HEK293 (cell line): ENCODE results near the gene ST6GAL1.

ENCODE experiments used
- CTCF ChIA-PET: fragments of 350-600 bp; formaldehyde crosslinking; extraction: SDS; loops from one replicate; lab custom pipeline; 2021; ENCODE audit warnings: antibody characterized with exemption; lab: Yijun Ruan, JAX
- POLR2A ChIA-PET: fragments of 300-600 bp; formaldehyde crosslinking; extraction: SDS; loops from one replicate; lab custom pipeline; 2020; ENCODE audit warnings: antibody characterized with exemption, inconsistent platforms; lab: Yijun Ruan, JAX
- H3K27ac ChIP-seq: fragments of 200-500 bp; sonication (Bioruptor generic); 2 replicates; pipeline ENCODE4 v1.5.1; 2014; ENCODE audit warnings: low read depth, low read length, control low read depth, inconsistent platforms; ENCODE audit errors: extremely low read depth
- H3K36me3 ChIP-seq, 2 experiments: fragments of 200-500 bp in 1 of 2; sonication (Bioruptor generic) in 1 of 2; 1 replicate in 1 of 2; 2 replicates in 1 of 2; pipeline ENCODE4 v1.5.1; 2014 to 2017; ENCODE audit warnings: inconsistent platforms in 2 of 2, low read length in 2 of 2; ENCODE audit not compliant: control insufficient read depth in 2 of 2, insufficient read depth in 1 of 2
- H3K4me1 ChIP-seq: fragments of 200-500 bp; sonication (Bioruptor generic); 2 replicates; pipeline ENCODE4 v1.5.1; 2014; ENCODE audit warnings: mild to moderate bottlenecking, low read length, inconsistent platforms; ENCODE audit not compliant: control insufficient read depth, insufficient read depth
- H3K4me3 ChIP-seq: 2 replicates; pipeline ENCODE4 v1.5.1; 2011; ENCODE audit warnings: low read depth, mild to moderate bottlenecking, control low read depth, low read length, moderate library complexity
- H3K9me3 ChIP-seq: fragments of 200-500 bp; sonication (Bioruptor generic); 2 replicates; pipeline ENCODE4 v1.5.1; 2014; ENCODE audit warnings: low read depth, low read length, inconsistent platforms; ENCODE audit not compliant: control insufficient read depth, insufficient read depth
- OSR2 ChIP-seq: fragments of 450-650 bp; formaldehyde crosslinking; IDR thresholded peaks from 2 replicates; pipeline ENCODE4 v1.5.1; 2016; ENCODE audit warnings: missing biosample characterization, missing genetic modification characterization
- OVOL3 ChIP-seq: fragments of 450-650 bp; formaldehyde crosslinking; IDR thresholded peaks from 2 replicates; pipeline ENCODE4 v1.5.1; 2016; ENCODE audit warnings: missing biosample characterization, missing genetic modification characterization
- PRDM1 ChIP-seq: fragments of 450-650 bp; formaldehyde crosslinking; IDR thresholded peaks from 2 replicates; pipeline ENCODE4; 2016; ENCODE audit warnings: missing biosample characterization, missing genetic modification characterization
- ZBTB7A ChIP-seq: fragments of 450-650 bp; formaldehyde crosslinking; IDR thresholded peaks from 2 replicates; pipeline ENCODE4 v1.5.1; 2016; ENCODE audit warnings: low read depth, missing biosample characterization, missing genetic modification characterization
- ZBTB8A ChIP-seq: fragments of 450-650 bp; formaldehyde crosslinking; IDR thresholded peaks from 2 replicates; pipeline ENCODE4 v1.5.1; 2016; ENCODE audit warnings: missing biosample characterization, missing genetic modification characterization
- ZNF132 ChIP-seq: fragments of 450-650 bp; formaldehyde crosslinking; IDR thresholded peaks from 2 replicates; pipeline ENCODE4 v1.5.1; 2017; ENCODE audit warnings: missing biosample characterization, missing genetic modification characterization, borderline replicate concordance
- ZNF221 ChIP-seq: fragments of 450-650 bp; formaldehyde crosslinking; IDR thresholded peaks from 2 replicates; pipeline ENCODE4 v1.5.1; 2017; ENCODE audit warnings: missing biosample characterization, missing genetic modification characterization, borderline replicate concordance
- ZNF292 ChIP-seq: fragments of 450-650 bp; formaldehyde crosslinking; IDR thresholded peaks from 2 replicates; pipeline ENCODE4 v1.5.1; 2016; ENCODE audit warnings: low read depth, missing biosample characterization, missing genetic modification characterization, borderline replicate concordance
- ZNF404 ChIP-seq: fragments of 450-650 bp; formaldehyde crosslinking; IDR thresholded peaks from 2 replicates; pipeline ENCODE4 v1.5.1; 2017; ENCODE audit warnings: missing biosample characterization, missing genetic modification characterization
- ZNF513 ChIP-seq: fragments of 450-650 bp; IDR thresholded peaks from 2 replicates; pipeline ENCODE4 v1.5.1; 2018; ENCODE audit warnings: missing biosample characterization, missing genetic modification characterization
- ZNF560 ChIP-seq: fragments of 450-650 bp; formaldehyde crosslinking; IDR thresholded peaks from 2 replicates; pipeline ENCODE4 v1.5.1; 2017; ENCODE audit warnings: missing biosample characterization, missing genetic modification characterization, borderline replicate concordance
- ZNF621 ChIP-seq: fragments of 450-650 bp; formaldehyde crosslinking; IDR thresholded peaks from 2 replicates; pipeline ENCODE4 v1.5.1; 2017; ENCODE audit warnings: missing biosample characterization, missing genetic modification characterization
- ZNF660 ChIP-seq: fragments of 450-650 bp; IDR thresholded peaks from 2 replicates; pipeline ENCODE4 v1.5.1; 2018; ENCODE audit warnings: missing biosample characterization, mild to moderate bottlenecking, missing genetic modification characterization
- ZNF830 ChIP-seq: fragments of 450-650 bp; IDR thresholded peaks from 2 replicates; pipeline ENCODE4 v1.5.0; 2018; ENCODE audit warnings: missing biosample characterization, missing genetic modification characterization, low read depth, mild to moderate bottlenecking, moderate library complexity
- ZXDB ChIP-seq: fragments of 450-650 bp; formaldehyde crosslinking; IDR thresholded peaks from 2 replicates; pipeline ENCODE4 v1.5.1; 2016; ENCODE audit warnings: missing biosample characterization, missing genetic modification characterization

Gene ST6GAL1

DNA sequence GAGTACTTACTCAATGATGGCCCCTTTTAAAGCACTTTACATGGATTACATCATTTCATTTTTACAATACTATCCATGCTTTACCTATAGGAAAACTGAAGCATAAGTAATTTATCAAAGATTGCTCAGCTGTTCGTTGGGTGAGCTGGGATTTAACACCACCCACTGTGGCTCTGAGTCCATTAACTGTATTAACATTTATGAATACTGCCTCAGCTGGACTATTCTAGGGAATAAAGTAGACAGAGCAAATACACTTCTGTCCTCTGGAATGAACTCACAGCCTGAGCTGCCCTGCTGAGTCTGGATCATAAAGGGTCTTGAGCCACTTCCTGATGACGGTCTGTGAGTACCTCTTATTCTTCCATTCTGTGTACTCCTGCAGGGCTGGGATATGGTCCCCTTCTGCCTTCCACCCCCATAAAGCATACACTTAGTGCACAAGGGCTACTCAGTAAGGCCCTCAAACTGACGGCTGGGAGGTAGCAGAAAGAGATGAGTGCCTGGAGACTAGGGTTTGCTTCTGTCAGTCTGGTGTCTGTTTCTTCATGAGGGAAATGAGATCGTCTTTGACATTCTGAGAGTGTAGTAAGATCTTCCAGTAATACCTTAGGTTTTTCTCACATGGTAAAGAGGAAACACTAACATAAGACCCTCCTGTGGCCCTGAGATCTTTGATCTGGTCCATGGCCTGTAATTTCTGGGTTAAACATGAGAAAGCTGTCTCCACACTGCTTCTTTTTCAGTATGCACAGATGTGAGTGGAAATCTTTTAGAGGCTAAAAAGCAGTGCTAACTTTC lies 12.6 kb upstream of the ST6GAL1 start:
- H3K4me1 ChIP-seq: no peaks in the 10 kb centered on the region
- H3K27ac ChIP-seq: no peak overlapping the region
- TF ChIP-seq ZNF132 (no peak), ZNF560 (tag by site-specific recombination) (no peak), ZBTB7A (tag by site-specific recombination) (no peak), ZNF292 (tag by site-specific recombination) (no peak)
- ChIA-PET CTCF (no interaction called here), POLR2A (interaction anchor here (0.7 kb wide), 1 partner anchor 15 kb away, joined by 5 read pairs; no protein-coding TSS in a partner anchor)
- H3K4me3 ChIP-seq: no peak overlapping the region
- no peaks in the 10 kb centered on the region for H3K36me3 ChIP-seq
- H3K9me3 ChIP-seq: no peaks in the 10 kb centered on the region

DNA sequence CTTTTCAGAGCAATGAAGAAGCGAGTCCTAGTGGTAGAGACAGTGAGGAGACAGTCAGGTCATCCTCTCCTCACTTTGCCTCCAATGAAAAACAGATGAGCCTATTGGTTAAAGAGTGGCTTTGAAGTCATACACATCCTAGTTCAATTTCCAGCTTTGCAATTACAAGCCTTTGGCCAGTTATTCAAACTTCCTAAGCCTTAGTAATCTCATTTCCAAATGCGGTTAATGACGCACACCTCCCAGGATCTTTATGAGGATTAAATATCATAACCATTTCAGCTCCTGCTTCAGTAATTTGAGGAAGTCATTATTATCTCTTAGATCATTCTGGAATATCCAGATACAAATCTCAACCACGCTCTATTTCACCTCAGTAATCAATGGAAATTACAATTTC lies 10.0 kb upstream of the ST6GAL1 start:
- H3K4me3 ChIP-seq: no peak overlapping the region
- no peak overlapping the region for H3K27ac ChIP-seq
- ChIA-PET POLR2A (no interaction called here), CTCF (interaction anchor here (0.6 kb wide), 1 partner anchor 68 kb away, joined by 4 read pairs; no protein-coding TSS in a partner anchor)
- TF ChIP-seq OSR2 (tag by site-specific recombination) (0 out of 2 replicates have a peak, but pooled peaks have one; percentile 35), PRDM1 (no peak)
- no peaks in the 10 kb centered on the region for H3K36me3 ChIP-seq
- no peaks in the 10 kb centered on the region for H3K4me1 ChIP-seq
- H3K9me3 ChIP-seq: no peaks in the 10 kb centered on the region

- Histone ChIP-seq H3K4me1 (no peaks in the 10 kb centered on the region), H3K36me3 (no peaks in the 10 kb centered on the region), H3K9me3 (no peaks in the 10 kb centered on the region), H3K27ac (no peak overlapping the region), H3K4me3 (no peak overlapping the region)
- POLR2A ChIA-PET: no interaction called here
- TF ChIP-seq ZBTB8A (no peak), OVOL3 (no peak), ZNF404 (tag by site-specific recombination) (no peak), ZNF621 (tag by site-specific recombination) (no peak), ZNF660 (no peak), ZXDB (tag by site-specific recombination) (no peak), ZNF830 (tag by site-specific recombination) (no peak)
- CTCF ChIA-PET: interaction anchor here (0.6 kb wide), 1 partner anchor 68 kb away, joined by 4 read pairs; no protein-coding TSS in a partner anchor
Measured at GRCh38 chr3:186920796-186921195, 9.5 kb upstream of the ST6GAL1 start.

GRCh38 chr3:186921578-186921977 lies 8.7 kb upstream of the ST6GAL1 start:
- CTCF ChIA-PET: interaction anchor here (0.7 kb wide), 1 partner anchor 145 kb away, joined by 4 read pairs; no protein-coding TSS in a partner anchor
- TF ChIP-seq ZNF513 (no peak), ZNF221 (no peak)
- TF ChIP-seq, all 188 proteins: peak for 0

More at GRCh38 chr3:186921578-186921977, 8.7 kb upstream of the ST6GAL1 start:
- Histone ChIP-seq H3K4me1 (no peaks in the 10 kb centered on the region), H3K9me3 (no peaks in the 10 kb centered on the region), H3K27ac (no peak overlapping the region), H3K36me3 (no peaks in the 10 kb centered on the region), H3K4me3 (no peak overlapping the region)
- POLR2A ChIA-PET: no interaction called here
